ENCODE results near the gene BAIAP3. TPM values are rescaled to one million over a fixed set of nuclear protein-coding genes. Genes with fewer than 3 reads are reported as not detected.
A peak's percentile ranks its signal among the peaks of the same experiment; 100 is the strongest.

Gene BAIAP3
- polyA plus RNA-seq (2013) = 6.9 TPM

GRCh38 chr16:1333149-1333812 lies at the start of gene BAIAP3:
Gene BAIAP3 (plus strand): TSS chr16:1333645. CDS start chr16:1338550, 4,905 bp downstream.
- Histone ChIP-seq H3K36me3 (ENCODE audit: control insufficient read depth in 4 of 4, insufficient read depth in 4 of 4, low read length in 3 of 4) (no peaks in the 10 kb centered on the region), H3K27me3 (replicated peaks in 2 of 5; ENCODE audit: control insufficient read depth in 4 of 5, insufficient read depth in 5 of 5, low read length in 4 of 5) (peaks cover 0 to 72% (median 21%) of the 10 kb centered on the region in 5 experiments), H3K4me3 (ENCODE audit: control insufficient read depth in 1 of 7, extremely low read depth in 1 of 7, insufficient read depth in 4 of 7, low read depth in 2 of 7, low read length in 6 of 7) (peak within 1 kb of the TSS in 5 of 7 experiments; percentile 17 to 70 (median 56)), H3K27ac (ENCODE audit: insufficient read depth in 1 of 2, low read depth in 1 of 2, low read length in 2 of 2, poor library complexity in 1 of 2, severe bottlenecking in 2 of 2) (no peak within 1 kb of the TSS), H3K9me3 (ENCODE audit: control extremely low read depth in 1 of 5, control insufficient read depth in 4 of 5, insufficient read depth in 2 of 5, low read depth in 1 of 5, low read length in 4 of 5) (peaks cover 0 to 4% (median 2%) of the 10 kb centered on the region in 5 experiments), H3K4me1 (ENCODE audit: control extremely low read depth in 1 of 4, control insufficient read depth in 4 of 4, insufficient read depth in 4 of 4, low read length in 3 of 4) (peaks cover 0 to 59% (median 37%) of the 10 kb centered on the region in 4 experiments)
- WGBS (ENCODE audit: insufficient coverage) = 4% methylated on average over 63 of the region's 83 CpGs
- CTCF ChIA-PET = interaction anchor here (0.9 to 1.6 kb wide), 2 partner anchors 9 to 17 kb away, joined by 4 to 6 read pairs; no protein-coding TSS in a partner anchor
- DNase-seq = peak in 1 of 3 donors; percentile 38
- POLR2A ChIA-PET = interaction anchor here (1.6 kb wide), 1 partner anchor 9 kb away, joined by 5 read pairs; no protein-coding TSS in a partner anchor

- Histone ChIP-seq H3K36me3 (ENCODE audit: control insufficient read depth in 4 of 4, insufficient read depth in 4 of 4, low read length in 3 of 4) (no peaks in the 10 kb centered on the region), H3K27ac (ENCODE audit: insufficient read depth in 1 of 2, low read depth in 1 of 2, low read length in 2 of 2, poor library complexity in 1 of 2, severe bottlenecking in 2 of 2) (no peak overlapping the region), H3K4me3 (ENCODE audit: control insufficient read depth in 1 of 7, extremely low read depth in 1 of 7, insufficient read depth in 4 of 7, low read depth in 2 of 7, low read length in 6 of 7) (no peak overlapping the region), H3K4me1 (ENCODE audit: control extremely low read depth in 1 of 4, control insufficient read depth in 4 of 4, insufficient read depth in 4 of 4, low read length in 3 of 4) (peaks cover 0 to 15% (median 3%) of the 10 kb centered on the region in 4 experiments), H3K9me3 (ENCODE audit: control extremely low read depth in 1 of 5, control insufficient read depth in 4 of 5, insufficient read depth in 2 of 5, low read depth in 1 of 5, low read length in 4 of 5) (no peaks in the 10 kb centered on the region), H3K27me3 (replicated peaks in 2 of 5; ENCODE audit: control insufficient read depth in 4 of 5, insufficient read depth in 5 of 5, low read length in 4 of 5) (peaks cover 0 to 50% (median 9%) of the 10 kb centered on the region in 5 experiments)
- WGBS (ENCODE audit: insufficient coverage) = 87% methylated on average over 12 of the region's 16 CpGs
- ChIA-PET POLR2A (interaction anchor here (0.6 kb wide), 2 partner anchors 12 to 16 kb away, joined by 3 read pairs; no protein-coding TSS in a partner anchor), CTCF (interaction anchor here (1.0 kb wide), 1 partner anchor 12 kb away, joined by 4 read pairs; no protein-coding TSS in a partner anchor)
- DNase-seq = no peak
Measured at GRCh38 chr16:1283996-1284616, 49.3 kb upstream of the BAIAP3 start.

GRCh38 chr16:1285669-1286512 lies 47.6 kb upstream of the BAIAP3 start:
- ChIA-PET POLR2A (no interaction called here), CTCF (no interaction called here)
- Histone ChIP-seq H3K4me1 (ENCODE audit: control extremely low read depth in 1 of 4, control insufficient read depth in 4 of 4, insufficient read depth in 4 of 4, low read length in 3 of 4) (peaks cover 0 to 18% (median 13%) of the 10 kb centered on the region in 4 experiments), H3K27me3 (replicated peaks in 2 of 5; ENCODE audit: control insufficient read depth in 4 of 5, insufficient read depth in 5 of 5, low read length in 4 of 5) (peaks cover 0 to 54% (median 21%) of the 10 kb centered on the region in 5 experiments), H3K27ac (ENCODE audit: insufficient read depth in 1 of 2, low read depth in 1 of 2, low read length in 2 of 2, poor library complexity in 1 of 2, severe bottlenecking in 2 of 2) (no peak overlapping the region), H3K4me3 (ENCODE audit: control insufficient read depth in 1 of 7, extremely low read depth in 1 of 7, insufficient read depth in 4 of 7, low read depth in 2 of 7, low read length in 6 of 7) (no peak overlapping the region), H3K9me3 (ENCODE audit: control extremely low read depth in 1 of 5, control insufficient read depth in 4 of 5, insufficient read depth in 2 of 5, low read depth in 1 of 5, low read length in 4 of 5) (no peaks in the 10 kb centered on the region), H3K36me3 (ENCODE audit: control insufficient read depth in 4 of 4, insufficient read depth in 4 of 4, low read length in 3 of 4) (no peaks in the 10 kb centered on the region)
- DNase-seq = no peak
- WGBS (ENCODE audit: insufficient coverage) = 73% methylated on average over 33 of the region's 38 CpGs

- POLR2A ChIA-PET = no interaction called here
- H3K36me3 ChIP-seq (ENCODE audit: control insufficient read depth in 4 of 4, insufficient read depth in 4 of 4, low read length in 3 of 4) = no peaks in the 10 kb centered on the region
- DNase-seq = no peak
- CTCF ChIA-PET = no interaction called here
- no peak overlapping the region for H3K27ac ChIP-seq (ENCODE audit: insufficient read depth in 1 of 2, low read depth in 1 of 2, low read length in 2 of 2, poor library complexity in 1 of 2, severe bottlenecking in 2 of 2)
- H3K27me3 ChIP-seq (replicated peaks in 2 of 5; ENCODE audit: control insufficient read depth in 4 of 5, insufficient read depth in 5 of 5, low read length in 4 of 5) = peaks cover 0 to 61% (median 28%) of the 10 kb centered on the region in 5 experiments
- no peaks in the 10 kb centered on the region for H3K9me3 ChIP-seq (ENCODE audit: control extremely low read depth in 1 of 5, control insufficient read depth in 4 of 5, insufficient read depth in 2 of 5, low read depth in 1 of 5, low read length in 4 of 5)
- peaks cover 0 to 18% (median 13%) of the 10 kb centered on the region in 4 experiments for H3K4me1 ChIP-seq (ENCODE audit: control extremely low read depth in 1 of 4, control insufficient read depth in 4 of 4, insufficient read depth in 4 of 4, low read length in 3 of 4)
- WGBS (ENCODE audit: insufficient coverage) = 82% methylated on average over 21 of the region's 25 CpGs
- H3K4me3 ChIP-seq (ENCODE audit: control insufficient read depth in 1 of 7, extremely low read depth in 1 of 7, insufficient read depth in 4 of 7, low read depth in 2 of 7, low read length in 6 of 7) = no peak overlapping the region
Measured at GRCh38 chr16:1286513-1287094, 46.8 kb upstream of the BAIAP3 start.

- no peaks in the 10 kb centered on the region for H3K36me3 ChIP-seq (ENCODE audit: control insufficient read depth in 4 of 4, insufficient read depth in 4 of 4, low read length in 3 of 4)
- H3K27ac ChIP-seq (ENCODE audit: insufficient read depth in 1 of 2, low read depth in 1 of 2, low read length in 2 of 2, poor library complexity in 1 of 2, severe bottlenecking in 2 of 2) = no peak overlapping the region
- CTCF ChIA-PET = no interaction called here
- peaks cover 0 to 14% (median 12%) of the 10 kb centered on the region in 4 experiments for H3K4me1 ChIP-seq (ENCODE audit: control extremely low read depth in 1 of 4, control insufficient read depth in 4 of 4, insufficient read depth in 4 of 4, low read length in 3 of 4)
- POLR2A ChIA-PET = no interaction called here
- DNase-seq = no peak
- no peaks in the 10 kb centered on the region for H3K9me3 ChIP-seq (ENCODE audit: control extremely low read depth in 1 of 5, control insufficient read depth in 4 of 5, insufficient read depth in 2 of 5, low read depth in 1 of 5, low read length in 4 of 5)
- H3K4me3 ChIP-seq (ENCODE audit: control insufficient read depth in 1 of 7, extremely low read depth in 1 of 7, insufficient read depth in 4 of 7, low read depth in 2 of 7, low read length in 6 of 7) = no peak overlapping the region
- WGBS (ENCODE audit: insufficient coverage) = 75% methylated on average over 35 of the region's 40 CpGs
- H3K27me3 ChIP-seq (replicated peaks in 2 of 5; ENCODE audit: control insufficient read depth in 4 of 5, insufficient read depth in 5 of 5, low read length in 4 of 5) = peaks cover 0 to 69% (median 33%) of the 10 kb centered on the region in 5 experiments
Measured at GRCh38 chr16:1287982-1288670, 45.3 kb upstream of the BAIAP3 start.

- H3K9me3 ChIP-seq (ENCODE audit: control extremely low read depth in 1 of 5, control insufficient read depth in 4 of 5, insufficient read depth in 2 of 5, low read depth in 1 of 5, low read length in 4 of 5) = no peaks in the 10 kb centered on the region
- ChIA-PET CTCF (interaction anchor here (1.0 to 1.2 kb wide), 2 partner anchors 12 to 16 kb away, joined by 3 to 5 read pairs; no protein-coding TSS in a partner anchor), POLR2A (no interaction called here)
- peaks cover 0 to 73% (median 33%) of the 10 kb centered on the region in 5 experiments for H3K27me3 ChIP-seq (replicated peaks in 2 of 5; ENCODE audit: control insufficient read depth in 4 of 5, insufficient read depth in 5 of 5, low read length in 4 of 5)
- no peaks in the 10 kb centered on the region for H3K36me3 ChIP-seq (ENCODE audit: control insufficient read depth in 4 of 4, insufficient read depth in 4 of 4, low read length in 3 of 4)
- 17% methylated on average over 5 of the region's 20 CpGs for WGBS (ENCODE audit: insufficient coverage)
- H3K4me3 ChIP-seq (ENCODE audit: control insufficient read depth in 1 of 7, extremely low read depth in 1 of 7, insufficient read depth in 4 of 7, low read depth in 2 of 7, low read length in 6 of 7) = no peak overlapping the region
- H3K4me1 ChIP-seq (ENCODE audit: control extremely low read depth in 1 of 4, control insufficient read depth in 4 of 4, insufficient read depth in 4 of 4, low read length in 3 of 4) = peaks cover 0 to 12% (median 7%) of the 10 kb centered on the region in 4 experiments
- no peak overlapping the region for H3K27ac ChIP-seq (ENCODE audit: insufficient read depth in 1 of 2, low read depth in 1 of 2, low read length in 2 of 2, poor library complexity in 1 of 2, severe bottlenecking in 2 of 2)
- no peak for DNase-seq
Measured at GRCh38 chr16:1288813-1289476, 44.5 kb upstream of the BAIAP3 start.

Data from common myeloid progenitor, CD34-positive (primary cell).